ENCODE data around the gene GPN2. TPM values are rescaled to one million over a fixed set of nuclear protein-coding genes. Genes with fewer than 3 reads are reported as not detected.

Gene GPN2
- total and polyA plus RNA-seq, 9 of the 15 experiments (the other 6 are each of a cell fraction or from before 2014, with no cell fraction given) = 9.9 to 58.8 (median 20.4) TPM

DNA sequence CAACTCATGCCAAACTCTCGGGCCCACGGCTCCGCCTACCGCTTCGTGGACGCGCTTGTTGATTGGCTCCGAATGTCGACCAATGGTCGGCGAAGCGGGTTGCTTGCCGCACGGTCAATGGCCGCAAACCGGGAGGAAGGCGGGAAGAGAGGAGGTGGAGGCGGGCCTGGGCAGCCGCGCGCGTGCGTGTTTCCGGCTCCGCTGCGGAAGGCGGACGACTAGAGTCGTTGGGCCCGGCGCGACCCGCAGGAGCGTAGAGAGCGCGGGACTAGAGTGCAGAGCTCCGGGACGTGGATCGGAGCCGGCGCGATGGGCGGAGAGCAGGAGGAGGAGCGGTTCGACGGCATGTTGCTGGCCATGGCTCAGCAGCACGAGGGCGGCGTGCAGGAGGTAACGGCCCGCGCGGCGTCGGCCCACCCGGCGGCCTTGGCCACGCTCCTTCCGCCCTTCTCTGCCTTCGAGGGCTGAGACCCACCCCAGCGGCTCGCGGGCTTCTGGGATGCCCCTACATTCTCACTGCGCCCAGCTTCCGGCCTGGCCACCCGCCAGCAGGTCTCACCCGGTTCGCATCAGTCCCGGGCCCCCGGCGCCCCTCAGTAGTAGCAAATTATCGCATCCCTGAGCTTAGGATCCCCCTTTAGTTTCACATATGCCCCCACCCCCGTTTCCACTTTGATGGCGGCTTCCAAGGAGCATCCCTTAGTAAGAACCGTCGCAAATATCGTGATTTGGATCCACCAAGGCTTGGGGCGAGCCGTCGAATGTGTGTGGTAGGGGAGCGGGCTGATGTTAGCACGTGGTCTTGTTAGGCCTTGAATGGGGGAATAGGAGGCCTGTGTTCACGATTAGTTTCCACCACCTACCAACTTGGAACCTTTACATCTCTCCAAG, 31.7 kb upstream of the GPN2 start, which contains the start of gene NUDC (continued):
- TF ChIP-seq, protein P1, sequence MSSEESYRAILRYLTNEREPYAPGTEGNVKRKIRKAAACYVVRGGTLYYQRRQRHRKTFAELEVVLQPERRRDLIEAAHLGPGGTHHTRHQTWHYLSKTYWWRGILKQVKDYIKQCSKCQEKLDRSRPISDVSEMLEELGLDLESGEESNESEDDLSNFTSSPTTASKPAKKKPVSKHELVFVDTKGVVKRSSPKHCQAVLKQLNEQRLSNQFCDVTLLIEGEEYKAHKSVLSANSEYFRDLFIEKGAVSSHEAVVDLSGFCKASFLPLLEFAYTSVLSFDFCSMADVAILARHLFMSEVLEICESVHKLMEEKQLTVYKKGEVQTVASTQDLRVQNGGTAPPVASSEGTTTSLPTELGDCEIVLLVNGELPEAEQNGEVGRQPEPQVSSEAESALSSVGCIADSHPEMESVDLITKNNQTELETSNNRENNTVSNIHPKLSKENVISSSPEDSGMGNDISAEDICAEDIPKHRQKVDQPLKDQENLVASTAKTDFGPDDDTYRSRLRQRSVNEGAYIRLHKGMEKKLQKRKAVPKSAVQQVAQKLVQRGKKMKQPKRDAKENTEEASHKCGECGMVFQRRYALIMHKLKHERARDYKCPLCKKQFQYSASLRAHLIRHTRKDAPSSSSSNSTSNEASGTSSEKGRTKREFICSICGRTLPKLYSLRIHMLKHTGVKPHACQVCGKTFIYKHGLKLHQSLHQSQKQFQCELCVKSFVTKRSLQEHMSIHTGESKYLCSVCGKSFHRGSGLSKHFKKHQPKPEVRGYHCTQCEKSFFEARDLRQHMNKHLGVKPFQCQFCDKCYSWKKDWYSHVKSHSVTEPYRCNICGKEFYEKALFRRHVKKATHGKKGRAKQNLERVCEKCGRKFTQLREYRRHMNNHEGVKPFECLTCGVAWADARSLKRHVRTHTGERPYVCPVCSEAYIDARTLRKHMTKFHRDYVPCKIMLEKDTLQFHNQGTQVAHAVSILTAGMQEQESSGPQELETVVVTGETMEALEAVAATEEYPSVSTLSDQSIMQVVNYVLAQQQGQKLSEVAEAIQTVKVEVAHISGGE (CRISPR knock-in tag; IDR thresholded peaks at IDR 0.05) = peak in 2 of 3 experiments; percentile 54 to 87; a peak in 4 of 6 replicates
- TF ChIP-seq BACH1 (tag; IDR thresholded peaks at IDR 0.05) = no peak
- no peak for TF ChIP-seq ZNF589 (CRISPR knock-in tag; IDR thresholded peaks at IDR 0.05; ENCODE audit: low read depth)
- TF ChIP-seq JUND (IDR thresholded peaks at IDR 0.05; ENCODE audit: borderline replicate concordance, low read depth, low read length) = 0 out of 2 replicates have a peak, but pooled peaks have one; percentile 47
- no peak for TF ChIP-seq JUND (tag; IDR thresholded peaks at IDR 0.05; ENCODE audit: borderline replicate concordance, low read depth, low read length)
- no peak for TF ChIP-seq CBFA2T2 (conservative IDR thresholded peaks at IDR 0.05)
- no peak for TF ChIP-seq ZNF121 (CRISPR knock-in tag; conservative IDR thresholded peaks at IDR 0.05)
- TF ChIP-seq TAL1 (IDR thresholded peaks at IDR 0.05) = no peak
- TF ChIP-seq HEY1 (CRISPR knock-in tag; IDR thresholded peaks at IDR 0.05; ENCODE audit: borderline replicate concordance) = no peak
- TF ChIP-seq ZSCAN29 (IDR thresholded peaks at IDR 0.05) = no peak
- TF ChIP-seq KDM4B (IDR thresholded peaks at IDR 0.05; ENCODE audit: borderline replicate concordance in 2 of 2, low read depth in 1 of 2) = peak in 1 of 2 experiments; percentile 85; a peak in 1 of 4 replicates
- TF ChIP-seq MBD2 (IDR thresholded peaks at IDR 0.05; ENCODE audit: borderline replicate concordance, low read depth) = peak; percentile 82
- peak; percentile 31; the same call in 1 of the 2 replicates for TF ChIP-seq HDAC2 (IDR thresholded peaks at IDR 0.05)
- TF ChIP-seq CBX2 (IDR thresholded peaks at IDR 0.05; ENCODE audit: insufficient read depth, low read length, poor library complexity, severe bottlenecking) = no peak
- TF ChIP-seq ZNF174 (CRISPR knock-in tag; IDR thresholded peaks at IDR 0.05) = no peak
- TF ChIP-seq ETV5 (CRISPR knock-in tag; IDR thresholded peaks at IDR 0.05; ENCODE audit: low read depth) = peak; percentile 88
- no peak for TF ChIP-seq PTRF (tag; IDR thresholded peaks at IDR 0.05)
- peak in 1 of 2 experiments; percentile 76; a peak in 1 of 3 replicates for TF ChIP-seq CBX3 (IDR thresholded peaks at IDR 0.05; ENCODE audit: borderline replicate concordance in 1 of 2, low read length in 2 of 2)
- peak; percentile 79 for TF ChIP-seq ELF2 (CRISPR knock-in tag; IDR thresholded peaks at IDR 0.05)
- TF ChIP-seq, protein P2, sequence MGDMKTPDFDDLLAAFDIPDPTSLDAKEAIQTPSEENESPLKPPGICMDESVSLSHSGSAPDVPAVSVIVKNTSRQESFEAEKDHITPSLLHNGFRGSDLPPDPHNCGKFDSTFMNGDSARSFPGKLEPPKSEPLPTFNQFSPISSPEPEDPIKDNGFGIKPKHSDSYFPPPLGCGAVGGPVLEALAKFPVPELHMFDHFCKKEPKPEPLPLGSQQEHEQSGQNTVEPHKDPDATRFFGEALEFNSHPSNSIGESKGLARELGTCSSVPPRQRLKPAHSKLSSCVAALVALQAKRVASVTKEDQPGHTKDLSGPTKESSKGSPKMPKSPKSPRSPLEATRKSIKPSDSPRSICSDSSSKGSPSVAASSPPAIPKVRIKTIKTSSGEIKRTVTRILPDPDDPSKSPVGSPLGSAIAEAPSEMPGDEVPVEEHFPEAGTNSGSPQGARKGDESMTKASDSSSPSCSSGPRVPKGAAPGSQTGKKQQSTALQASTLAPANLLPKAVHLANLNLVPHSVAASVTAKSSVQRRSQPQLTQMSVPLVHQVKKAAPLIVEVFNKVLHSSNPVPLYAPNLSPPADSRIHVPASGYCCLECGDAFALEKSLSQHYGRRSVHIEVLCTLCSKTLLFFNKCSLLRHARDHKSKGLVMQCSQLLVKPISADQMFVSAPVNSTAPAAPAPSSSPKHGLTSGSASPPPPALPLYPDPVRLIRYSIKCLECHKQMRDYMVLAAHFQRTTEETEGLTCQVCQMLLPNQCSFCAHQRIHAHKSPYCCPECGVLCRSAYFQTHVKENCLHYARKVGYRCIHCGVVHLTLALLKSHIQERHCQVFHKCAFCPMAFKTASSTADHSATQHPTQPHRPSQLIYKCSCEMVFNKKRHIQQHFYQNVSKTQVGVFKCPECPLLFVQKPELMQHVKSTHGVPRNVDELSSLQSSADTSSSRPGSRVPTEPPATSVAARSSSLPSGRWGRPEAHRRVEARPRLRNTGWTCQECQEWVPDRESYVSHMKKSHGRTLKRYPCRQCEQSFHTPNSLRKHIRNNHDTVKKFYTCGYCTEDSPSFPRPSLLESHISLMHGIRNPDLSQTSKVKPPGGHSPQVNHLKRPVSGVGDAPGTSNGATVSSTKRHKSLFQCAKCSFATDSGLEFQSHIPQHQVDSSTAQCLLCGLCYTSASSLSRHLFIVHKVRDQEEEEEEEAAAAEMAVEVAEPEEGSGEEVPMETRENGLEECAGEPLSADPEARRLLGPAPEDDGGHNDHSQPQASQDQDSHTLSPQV (IDR thresholded peaks at IDR 0.05) = peak; percentile 94
- TF ChIP-seq NFRKB (IDR thresholded peaks at IDR 0.05; ENCODE audit: low read depth) = 0 out of 2 replicates have a peak, but pooled peaks have one; percentile 40

Data from K562 (cell line).